Uterus (tissue), 4 donors: Measurements from ENCODE around the gene PSMB9. TPM values are rescaled to one million over a fixed set of nuclear protein-coding genes. Genes with fewer than 3 reads are reported as not detected.

Experiments used
- DNase-seq, 2 donors: peaks; one replicate each; pipeline ENCODE4 v3.0.0-alpha.2; 2019 to 2020
- H3K27ac ChIP-seq, 2 donors: fragments of 200-600 bp; sonication (generic); 1 replicate in 1 of 2; 2 replicates in 1 of 2; pipeline ENCODE4 v1.5.1; 2016 to 2018
- H3K27me3 ChIP-seq, 2 donors: fragments of 200-600 bp; sonication (generic); one replicate each; pipeline ENCODE4 v1.5.1; 2018 to 2019; ENCODE audit warnings: control low read depth in 1 of 2
- H3K36me3 ChIP-seq, 2 donors: fragments of 200-600 bp; sonication (generic); one replicate each; pipeline ENCODE4 v1.5.1; 2019; ENCODE audit warnings: control low read depth in 1 of 2
- H3K4me1 ChIP-seq, 2 donors: fragments of 200-600 bp; sonication (generic); one replicate each; pipeline ENCODE4 v1.5.1; 2018 to 2019; ENCODE audit warnings: control low read depth in 1 of 2
- H3K4me3 ChIP-seq, 2 donors: fragments of 200-600 bp; sonication (generic); 1 replicate in 1 of 2; 2 replicates in 1 of 2; pipeline ENCODE4 v1.5.1; 2018 to 2019; ENCODE audit warnings: mild to moderate bottlenecking in 1 of 2
- H3K9me3 ChIP-seq, 2 donors: fragments of 200-600 bp; sonication (generic); one replicate each; pipeline ENCODE4 v1.5.1; 2019; ENCODE audit warnings: control low read depth in 1 of 2
- POLR2A ChIP-seq, 2 donors: fragments of 450-650 bp; IDR thresholded peaks; one replicate each; pipeline ENCODE4 v1.6.1; 2016; ENCODE audit warnings: antibody characterized with exemption in 2 of 2, mild to moderate bottlenecking in 1 of 2, moderate library complexity in 1 of 2
- intact Hi-C: fragments of 100-400 bp; cut with DNase I; formaldehyde crosslinking; loops from one replicate; pipeline ENCODE4 v1.15.1; 2023; ENCODE audit warnings: low total_unique reads
- total RNA-seq, 4 donors: library from RNA; depleted of rRNA in 3 of 4; stranded (reverse); fragments of >200 nt in 3 of 4; gene quantifications; one replicate each; pipeline versions ENCODE4 v1.1.0 to v1.2.4, GENCODE V29; 2014 to 2023
- TF ChIP-seq, protein P1 (sequence below), 4 experiments: fragments of 200-600 bp in 2 of 4; fragments of 450-650 bp in 2 of 4; sonication (generic) in 2 of 4; IDR thresholded peaks; one replicate each; pipeline ENCODE4 v1.5.1; 2016 to 2019; ENCODE audit warnings: antibody characterized with exemption in 4 of 4, mild to moderate bottlenecking in 2 of 4, moderate library complexity in 1 of 4
- donor health status: DM: yes; HTN: yes; CAD: no.

Gene PSMB9
- total RNA-seq, 4 donors from 2014 or later, result 14.0 to 50.7 (median 38.6) TPM

DNA sequence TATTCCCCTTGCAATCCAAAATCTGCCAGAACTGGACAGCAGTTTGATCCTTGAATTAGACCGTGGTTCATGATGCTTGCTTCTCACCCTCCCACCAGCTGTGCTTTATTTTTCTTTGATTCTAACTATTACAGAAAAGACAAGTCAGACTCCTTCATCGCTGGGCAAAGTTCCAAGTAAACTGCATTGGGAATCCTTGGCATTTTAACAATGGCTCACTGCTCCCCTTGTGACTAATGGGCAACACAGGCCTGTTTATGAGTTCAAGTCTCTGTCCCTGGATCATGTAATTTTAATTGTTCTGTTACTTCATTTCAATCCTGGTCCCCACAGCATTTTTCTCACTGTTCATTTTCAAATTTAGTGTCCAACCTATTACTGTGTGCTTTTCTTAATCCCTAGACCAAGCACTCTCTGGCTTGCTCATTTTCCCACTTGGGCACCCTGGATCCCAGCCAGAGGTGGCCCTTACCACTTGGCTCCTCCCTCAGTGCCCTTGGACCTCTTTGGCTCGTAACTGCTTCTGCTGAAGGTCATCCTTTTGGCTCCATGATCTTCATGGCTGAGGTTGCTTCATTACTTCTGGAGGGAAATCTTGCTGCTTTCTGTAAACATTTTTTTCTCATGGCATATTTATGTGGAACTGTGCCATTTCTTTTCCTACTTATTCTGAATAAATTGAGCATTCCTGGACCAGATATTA, 32.8 kb downstream of the PSMB9 start:
- no peak for TF ChIP-seq POLR2A (IDR thresholded peaks at IDR 0.05)
- TF ChIP-seq, protein P1, sequence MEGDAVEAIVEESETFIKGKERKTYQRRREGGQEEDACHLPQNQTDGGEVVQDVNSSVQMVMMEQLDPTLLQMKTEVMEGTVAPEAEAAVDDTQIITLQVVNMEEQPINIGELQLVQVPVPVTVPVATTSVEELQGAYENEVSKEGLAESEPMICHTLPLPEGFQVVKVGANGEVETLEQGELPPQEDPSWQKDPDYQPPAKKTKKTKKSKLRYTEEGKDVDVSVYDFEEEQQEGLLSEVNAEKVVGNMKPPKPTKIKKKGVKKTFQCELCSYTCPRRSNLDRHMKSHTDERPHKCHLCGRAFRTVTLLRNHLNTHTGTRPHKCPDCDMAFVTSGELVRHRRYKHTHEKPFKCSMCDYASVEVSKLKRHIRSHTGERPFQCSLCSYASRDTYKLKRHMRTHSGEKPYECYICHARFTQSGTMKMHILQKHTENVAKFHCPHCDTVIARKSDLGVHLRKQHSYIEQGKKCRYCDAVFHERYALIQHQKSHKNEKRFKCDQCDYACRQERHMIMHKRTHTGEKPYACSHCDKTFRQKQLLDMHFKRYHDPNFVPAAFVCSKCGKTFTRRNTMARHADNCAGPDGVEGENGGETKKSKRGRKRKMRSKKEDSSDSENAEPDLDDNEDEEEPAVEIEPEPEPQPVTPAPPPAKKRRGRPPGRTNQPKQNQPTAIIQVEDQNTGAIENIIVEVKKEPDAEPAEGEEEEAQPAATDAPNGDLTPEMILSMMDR (IDR thresholded peaks at IDR 0.05), result no peak
- no peaks in the 10 kb centered on the region for H3K27me3 ChIP-seq
- H3K36me3 ChIP-seq, result no peaks in the 10 kb centered on the region
- H3K4me1 ChIP-seq, result peaks cover 0 to 7% of the 10 kb centered on the region in 2 donors
- intact Hi-C loops, result loop anchor here (10.0 kb wide), 1 partner anchor 48 kb away; no protein-coding TSS in a partner anchor
- peak in 1 of 2 donors; percentile 49 for DNase-seq
- peak overlapping the region; percentile 39 to 58 for H3K27ac ChIP-seq
- H3K4me3 ChIP-seq, result no peak overlapping the region
- H3K9me3 ChIP-seq, result no peaks in the 10 kb centered on the region

GRCh38 chr6:32887616-32888015, 33.6 kb downstream of the PSMB9 start:
- intact Hi-C loops, result loop anchor here (10.0 kb wide), 1 partner anchor 47 kb away; no protein-coding TSS in a partner anchor
- H3K27ac ChIP-seq, result peak overlapping the region; percentile 39 to 58

GRCh38 chr6:32888576-32888975, 34.6 kb downstream of the PSMB9 start:
- intact Hi-C loops, result loop anchor here (10.0 kb wide), 1 partner anchor 46 kb away; no protein-coding TSS in a partner anchor
- no peak for TF ChIP-seq POLR2A (IDR thresholded peaks at IDR 0.05)
- TF ChIP-seq, protein P1 (IDR thresholded peaks at IDR 0.05), result no peak

More at GRCh38 chr6:32887616-32888015, 33.6 kb downstream of the PSMB9 start:
- Histone ChIP-seq H3K4me3 (no peak overlapping the region), H3K36me3 (no peaks in the 10 kb centered on the region), H3K27me3 (no peaks in the 10 kb centered on the region), H3K9me3 (no peaks in the 10 kb centered on the region), H3K4me1 (peaks cover 0 to 7% of the 10 kb centered on the region in 2 donors)
- TF ChIP-seq, protein P1 (IDR thresholded peaks at IDR 0.05), result no peak
- no peak for TF ChIP-seq POLR2A (IDR thresholded peaks at IDR 0.05)
- DNase-seq, result no peak

DNA sequence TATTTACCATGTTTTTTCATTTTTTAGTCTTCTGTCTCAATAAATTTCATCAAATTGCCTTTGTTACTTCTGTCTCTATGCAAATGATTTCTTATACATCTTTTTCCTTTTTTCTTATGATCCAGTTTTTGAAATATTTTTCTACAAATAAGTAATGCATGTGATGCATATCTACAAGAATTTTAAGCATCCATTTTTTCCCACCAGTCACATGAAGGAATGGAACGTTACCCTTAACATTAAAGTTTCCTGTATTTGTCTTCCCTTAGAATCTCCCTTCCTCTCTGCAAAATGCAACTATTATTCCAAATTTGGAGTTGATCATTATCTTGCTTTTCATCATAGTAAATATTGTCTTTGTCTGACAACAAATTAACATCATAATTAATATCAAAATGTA, 35.5 kb downstream of the PSMB9 start:
- Histone ChIP-seq H3K4me1 (peaks cover 0 to 7% of the 10 kb centered on the region in 2 donors), H3K27me3 (no peaks in the 10 kb centered on the region), H3K36me3 (no peaks in the 10 kb centered on the region), H3K27ac (no peak overlapping the region), H3K4me3 (no peak overlapping the region), H3K9me3 (no peaks in the 10 kb centered on the region)
- DNase-seq, result no peak
- intact Hi-C loops, result loop anchor here (10.0 kb wide), 1 partner anchor 45 kb away; no protein-coding TSS in a partner anchor
- TF ChIP-seq, protein P1 (IDR thresholded peaks at IDR 0.05), result no peak
- no peak for TF ChIP-seq POLR2A (IDR thresholded peaks at IDR 0.05)

More at GRCh38 chr6:32888576-32888975, 34.6 kb downstream of the PSMB9 start:
- Histone ChIP-seq H3K27me3 (no peaks in the 10 kb centered on the region), H3K4me1 (peaks cover 0 to 7% of the 10 kb centered on the region in 2 donors), H3K36me3 (no peaks in the 10 kb centered on the region), H3K4me3 (no peak overlapping the region), H3K27ac (no peak overlapping the region), H3K9me3 (no peaks in the 10 kb centered on the region)
- DNase-seq, result no peak

- intact Hi-C loops, result no loop called here
- Histone ChIP-seq H3K36me3 (no peaks in the 10 kb centered on the region), H3K4me1 (peaks cover 0 to 12% of the 10 kb centered on the region in 2 donors), H3K9me3 (no peaks in the 10 kb centered on the region), H3K27ac (no peak overlapping the region), H3K27me3 (no peaks in the 10 kb centered on the region), H3K4me3 (no peak overlapping the region)
- DNase-seq, result no peak
- TF ChIP-seq, protein P1 (IDR thresholded peaks at IDR 0.05), result no peak
- no peak for TF ChIP-seq POLR2A (IDR thresholded peaks at IDR 0.05)
Measured at GRCh38 chr6:32890831-32891230, 36.8 kb downstream of the PSMB9 start.
